WTC11 (cell line): ENCODE measurements around the gene NAT8L. TPM values are rescaled to one million over a fixed set of nuclear protein-coding genes. Genes with fewer than 3 reads are reported as not detected.

Experiments used
- ATAC-seq: fragments of 200-7000 bp; cut with Tn5 transposase; 2 replicates; pipeline ENCODE4 v1.10.0; 2021; ENCODE audit warnings: mild to moderate bottlenecking, moderate library complexity
- CTCF ChIA-PET: fragments of 300-600 bp; sonication (Branson Sonifier 250); formaldehyde crosslinking; loops from one replicate; lab custom pipeline; 2021; ENCODE audit warnings: antibody characterized with exemption; lab: Charles Lee
- POLR2A ChIA-PET: fragments of 350-600 bp; sonication (Branson Sonifier 250); formaldehyde crosslinking; loops from one replicate; lab custom pipeline; 2021; ENCODE audit warnings: antibody characterized with exemption; lab: Charles Lee
- DNase-seq: peaks from one replicate; pipeline ENCODE4 v3.0.0; 2021; ENCODE audit warnings: low spot score
- H3K27ac Mint-ChIP-seq: 2 replicates; pipeline ENCODE4 v1.8.0; 2021; ENCODE audit warnings: mixed read lengths
- H3K27me3 Mint-ChIP-seq: 2 replicates; pipeline ENCODE4 v1.8.0; 2021; ENCODE audit warnings: low read depth, mild to moderate bottlenecking, moderate library complexity, mixed read lengths
- H3K36me3 Mint-ChIP-seq: 2 replicates; pipeline ENCODE4 v1.8.0; 2021; ENCODE audit warnings: mixed read lengths
- H3K4me1 Mint-ChIP-seq: 2 replicates; pipeline ENCODE4 v1.8.0; 2022; ENCODE audit warnings: mixed read lengths
- H3K4me3 Mint-ChIP-seq: 2 replicates; pipeline ENCODE4 v1.8.0; 2021; ENCODE audit warnings: mild to moderate bottlenecking, moderate library complexity, mixed read lengths
- H3K9me3 Mint-ChIP-seq: 2 replicates; pipeline ENCODE4 v1.8.0; 2021; ENCODE audit warnings: mixed read lengths
- CREM ChIP-seq: sonication (generic); formaldehyde crosslinking; IDR thresholded peaks from 2 replicates; pipeline ENCODE4 v1.8.1; 2022; ENCODE audit warnings: mild to moderate bottlenecking, missing genetic modification reagents, moderate library complexity
- ELF4 ChIP-seq: sonication (generic); formaldehyde crosslinking; IDR thresholded peaks from 2 replicates; pipeline ENCODE4 v1.8.1; 2022; ENCODE audit warnings: low read depth, mild to moderate bottlenecking, moderate library complexity, missing genetic modification reagents
- ESRRA ChIP-seq: sonication (generic); formaldehyde crosslinking; IDR thresholded peaks from 2 replicates; pipeline ENCODE4 v1.8.1; 2022; ENCODE audit warnings: mild to moderate bottlenecking, missing genetic modification reagents, borderline replicate concordance
- ETV6 ChIP-seq: sonication (generic); formaldehyde crosslinking; IDR thresholded peaks from 2 replicates; pipeline ENCODE4 v1.8.1; 2022; ENCODE audit warnings: mild to moderate bottlenecking, missing genetic modification reagents
- FOXJ3 ChIP-seq: sonication (generic); formaldehyde crosslinking; IDR thresholded peaks from 2 replicates; pipeline ENCODE4 v1.9.0; 2021; ENCODE audit warnings: missing genetic modification reagents, mild to moderate bottlenecking, borderline replicate concordance
- GTF2I ChIP-seq: fragments of 250-450 bp; sonication (Bioruptor Pico); conservative IDR thresholded peaks from 2 replicates; pipeline ENCODE4 v1.4.0; 2021; ENCODE audit warnings: mild to moderate bottlenecking
- HMGA2 ChIP-seq: fragments of 250-450 bp; sonication (Bioruptor Pico); IDR thresholded peaks from 2 replicates; pipeline ENCODE4 v1.4.0; 2021; ENCODE audit warnings: mild to moderate bottlenecking, moderate library complexity
- IRF2 ChIP-seq: sonication (generic); formaldehyde crosslinking; IDR thresholded peaks from 2 replicates; pipeline ENCODE4 v1.8.0; 2022; ENCODE audit warnings: low read depth, missing genetic modification reagents, borderline replicate concordance
- JAZF1 ChIP-seq: fragments of 250-450 bp; sonication (Bioruptor Pico); IDR thresholded peaks from 2 replicates; pipeline ENCODE4 v1.9.0; 2021; ENCODE audit warnings: moderate library complexity, mild to moderate bottlenecking, inconsistent platforms
- JUN ChIP-seq: sonication (generic); formaldehyde crosslinking; IDR thresholded peaks from 2 replicates; pipeline ENCODE4 v1.8.0; 2023; ENCODE audit warnings: mild to moderate bottlenecking, missing genetic modification reagents
- NR1H2 ChIP-seq: sonication (generic); formaldehyde crosslinking; IDR thresholded peaks from 2 replicates; pipeline ENCODE4 v1.9.0; 2021; ENCODE audit warnings: mild to moderate bottlenecking, moderate library complexity, missing genetic modification reagents
- NR2C2 ChIP-seq: sonication (generic); formaldehyde crosslinking; IDR thresholded peaks from 2 replicates; pipeline ENCODE4 v1.8.0; 2022; ENCODE audit warnings: mild to moderate bottlenecking, missing genetic modification reagents
- TEAD1 ChIP-seq: sonication (generic); formaldehyde crosslinking; IDR thresholded peaks from 2 replicates; pipeline ENCODE4 v1.8.0; 2022; ENCODE audit warnings: mild to moderate bottlenecking, missing genetic modification reagents
- TP53 ChIP-seq: sonication (generic); formaldehyde crosslinking; IDR thresholded peaks from 2 replicates; pipeline ENCODE4 v1.8.1; 2023; ENCODE audit warnings: mild to moderate bottlenecking, missing genetic modification reagents
- ZNF138 ChIP-seq: sonication (generic); formaldehyde crosslinking; conservative IDR thresholded peaks from 2 replicates; pipeline ENCODE4 v1.8.1; 2022; ENCODE audit warnings: mild to moderate bottlenecking, moderate library complexity, missing genetic modification reagents
- ZNF317 ChIP-seq: sonication (generic); formaldehyde crosslinking; IDR thresholded peaks from 2 replicates; pipeline ENCODE4 v1.8.1; 2023; ENCODE audit warnings: low read depth, mild to moderate bottlenecking, moderate library complexity, missing genetic modification reagents, borderline replicate concordance
- ZNF396 ChIP-seq: fragments of 250-450 bp; sonication (Bioruptor Pico); IDR thresholded peaks from 2 replicates; pipeline ENCODE4 v1.8.0; 2021; ENCODE audit warnings: mild to moderate bottlenecking, moderate library complexity, borderline replicate concordance
- ZNF671 ChIP-seq: fragments of 250-450 bp; sonication (Bioruptor Pico); IDR thresholded peaks from 2 replicates; pipeline ENCODE4 v1.8.0; 2021; ENCODE audit warnings: mild to moderate bottlenecking
- total RNA-seq: library from RNA; stranded (reverse); gene quantifications from 3 replicates; pipeline ENCODE4 v1.2.3, GENCODE V29; 2021
- TF ChIP-seq, protein P1 (sequence below): sonication (generic); formaldehyde crosslinking; conservative IDR thresholded peaks from 2 replicates; pipeline ENCODE4 v1.8.1; 2023; ENCODE audit warnings: mild to moderate bottlenecking, low read depth, missing genetic modification reagents, moderate library complexity
- TF ChIP-seq, protein P2 (sequence below): sonication (generic); formaldehyde crosslinking; IDR thresholded peaks from 2 replicates; pipeline ENCODE4 v1.8.1; 2023; ENCODE audit warnings: mild to moderate bottlenecking, missing genetic modification reagents, moderate library complexity
- TF ChIP-seq, protein P3 (sequence below): sonication (generic); formaldehyde crosslinking; IDR thresholded peaks from 2 replicates; pipeline ENCODE4 v1.8.1; 2022; ENCODE audit warnings: mild to moderate bottlenecking, moderate library complexity, missing genetic modification reagents
- TF ChIP-seq, protein P4 (sequence below): sonication (generic); formaldehyde crosslinking; IDR thresholded peaks from 2 replicates; pipeline ENCODE4 v1.8.0; 2023; ENCODE audit warnings: mild to moderate bottlenecking, missing genetic modification reagents

Gene NAT8L
- total RNA-seq, 1 experiment from 2014 or later, result 20.0 TPM

DNA sequence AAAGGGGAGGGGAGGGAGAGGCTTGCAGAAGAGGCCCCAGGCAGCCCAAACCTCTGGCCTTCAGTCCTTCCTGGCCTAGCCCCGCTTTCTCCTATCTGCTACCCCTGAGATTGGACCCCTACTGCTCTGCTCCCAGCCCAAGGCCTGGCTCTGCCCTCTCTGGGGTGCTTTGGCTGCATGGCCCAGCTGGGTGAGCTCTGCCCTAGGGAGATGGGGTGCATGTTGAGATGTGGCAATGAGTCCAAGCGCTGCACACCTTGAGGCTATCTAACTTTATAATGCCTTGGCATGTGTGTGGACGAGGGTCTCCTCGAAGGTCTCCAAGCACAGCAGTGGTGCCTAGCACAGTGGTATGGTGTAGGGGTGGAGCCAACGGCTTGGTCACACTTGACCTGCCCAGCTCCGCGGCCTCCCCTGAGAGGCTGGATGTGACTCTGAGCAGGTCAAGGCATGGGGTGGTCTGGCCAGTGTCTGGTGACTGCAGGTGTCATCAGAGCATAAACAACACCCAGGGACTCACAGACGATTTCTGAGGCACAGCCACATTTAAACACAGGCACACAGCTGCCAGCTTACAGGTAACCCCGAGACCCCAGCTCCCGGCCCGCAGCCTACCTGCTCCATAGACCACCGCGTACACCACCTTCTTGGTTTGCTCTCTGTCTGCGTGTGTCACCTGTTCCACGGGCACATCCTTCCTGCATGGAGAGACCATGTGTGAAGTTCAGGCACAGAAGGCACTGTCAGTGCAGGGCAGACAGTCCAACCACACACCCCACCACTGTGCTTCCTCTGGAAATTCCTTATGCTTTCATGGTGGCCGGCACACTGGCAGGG, 36.3 kb downstream of the NAT8L start (continued):
- TF ChIP-seq, protein P1, sequence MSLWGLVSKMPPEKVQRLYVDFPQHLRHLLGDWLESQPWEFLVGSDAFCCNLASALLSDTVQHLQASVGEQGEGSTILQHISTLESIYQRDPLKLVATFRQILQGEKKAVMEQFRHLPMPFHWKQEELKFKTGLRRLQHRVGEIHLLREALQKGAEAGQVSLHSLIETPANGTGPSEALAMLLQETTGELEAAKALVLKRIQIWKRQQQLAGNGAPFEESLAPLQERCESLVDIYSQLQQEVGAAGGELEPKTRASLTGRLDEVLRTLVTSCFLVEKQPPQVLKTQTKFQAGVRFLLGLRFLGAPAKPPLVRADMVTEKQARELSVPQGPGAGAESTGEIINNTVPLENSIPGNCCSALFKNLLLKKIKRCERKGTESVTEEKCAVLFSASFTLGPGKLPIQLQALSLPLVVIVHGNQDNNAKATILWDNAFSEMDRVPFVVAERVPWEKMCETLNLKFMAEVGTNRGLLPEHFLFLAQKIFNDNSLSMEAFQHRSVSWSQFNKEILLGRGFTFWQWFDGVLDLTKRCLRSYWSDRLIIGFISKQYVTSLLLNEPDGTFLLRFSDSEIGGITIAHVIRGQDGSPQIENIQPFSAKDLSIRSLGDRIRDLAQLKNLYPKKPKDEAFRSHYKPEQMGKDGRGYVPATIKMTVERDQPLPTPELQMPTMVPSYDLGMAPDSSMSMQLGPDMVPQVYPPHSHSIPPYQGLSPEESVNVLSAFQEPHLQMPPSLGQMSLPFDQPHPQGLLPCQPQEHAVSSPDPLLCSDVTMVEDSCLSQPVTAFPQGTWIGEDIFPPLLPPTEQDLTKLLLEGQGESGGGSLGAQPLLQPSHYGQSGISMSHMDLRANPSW, result no peak
- TF ChIP-seq ESRRA (CRISPR knock-in tag) (no peak), FOXJ3 (CRISPR knock-in tag) (no peak)
- TF ChIP-seq, protein P2, sequence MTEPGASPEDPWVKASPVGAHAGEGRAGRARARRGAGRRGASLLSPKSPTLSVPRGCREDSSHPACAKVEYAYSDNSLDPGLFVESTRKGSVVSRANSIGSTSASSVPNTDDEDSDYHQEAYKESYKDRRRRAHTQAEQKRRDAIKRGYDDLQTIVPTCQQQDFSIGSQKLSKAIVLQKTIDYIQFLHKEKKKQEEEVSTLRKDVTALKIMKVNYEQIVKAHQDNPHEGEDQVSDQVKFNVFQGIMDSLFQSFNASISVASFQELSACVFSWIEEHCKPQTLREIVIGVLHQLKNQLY (CRISPR knock-in tag), result no peak

DNA sequence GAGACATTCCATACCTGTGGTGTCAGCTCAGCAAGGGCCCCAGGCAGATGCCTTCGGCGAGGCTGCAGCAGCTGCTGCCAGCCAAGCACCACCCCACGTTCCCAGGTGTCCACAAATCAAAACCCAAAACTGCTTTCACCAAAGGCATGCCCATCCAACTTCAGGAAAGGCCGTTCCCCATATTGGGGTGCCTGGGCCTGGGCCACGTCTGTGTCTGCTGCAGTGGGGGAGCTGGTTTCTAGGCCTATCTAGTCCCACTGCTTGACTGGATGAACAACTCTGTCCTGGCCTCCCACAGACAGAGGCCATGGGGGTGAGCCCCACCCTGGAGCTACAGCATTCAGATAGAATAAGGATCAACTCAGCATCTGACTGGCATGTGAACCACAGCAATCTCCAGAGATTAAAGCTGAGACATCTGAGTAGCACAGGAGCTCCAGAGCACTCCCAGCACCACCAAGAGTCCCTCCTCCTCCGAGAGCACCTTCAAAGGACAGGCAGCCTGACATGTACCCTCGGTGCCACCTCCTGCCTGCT, 37.0 kb downstream of the NAT8L start:
- DNase-seq (no peak), ATAC-seq (no peak)
- H3K36me3 Mint-ChIP-seq, result peaks cover 7% of the 10 kb centered on the region
- TF ChIP-seq ZNF671 (CRISPR knock-in tag) (no peak), HMGA2 (no peak), TP53 (CRISPR knock-in tag) (no peak), ETV6 (CRISPR knock-in tag) (no peak), ZNF138 (CRISPR knock-in tag) (no peak), JAZF1 (CRISPR knock-in tag) (no peak), NR2C2 (CRISPR knock-in tag) (no peak), JUN (CRISPR knock-in tag) (no peak), GTF2I (no peak), IRF2 (CRISPR knock-in tag) (no peak), CREM (CRISPR knock-in tag) (no peak), TEAD1 (CRISPR knock-in tag) (no peak), ELF4 (CRISPR knock-in tag) (no peak), ZNF317 (no peak), NR1H2 (CRISPR knock-in tag) (no peak), ZNF396 (CRISPR knock-in tag) (no peak)
- TF ChIP-seq, protein P3, sequence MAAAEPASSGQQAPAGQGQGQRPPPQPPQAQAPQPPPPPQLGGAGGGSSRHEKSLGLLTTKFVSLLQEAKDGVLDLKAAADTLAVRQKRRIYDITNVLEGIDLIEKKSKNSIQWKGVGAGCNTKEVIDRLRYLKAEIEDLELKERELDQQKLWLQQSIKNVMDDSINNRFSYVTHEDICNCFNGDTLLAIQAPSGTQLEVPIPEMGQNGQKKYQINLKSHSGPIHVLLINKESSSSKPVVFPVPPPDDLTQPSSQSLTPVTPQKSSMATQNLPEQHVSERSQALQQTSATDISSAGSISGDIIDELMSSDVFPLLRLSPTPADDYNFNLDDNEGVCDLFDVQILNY (CRISPR knock-in tag), result no peak
- TF ChIP-seq, protein P4, sequence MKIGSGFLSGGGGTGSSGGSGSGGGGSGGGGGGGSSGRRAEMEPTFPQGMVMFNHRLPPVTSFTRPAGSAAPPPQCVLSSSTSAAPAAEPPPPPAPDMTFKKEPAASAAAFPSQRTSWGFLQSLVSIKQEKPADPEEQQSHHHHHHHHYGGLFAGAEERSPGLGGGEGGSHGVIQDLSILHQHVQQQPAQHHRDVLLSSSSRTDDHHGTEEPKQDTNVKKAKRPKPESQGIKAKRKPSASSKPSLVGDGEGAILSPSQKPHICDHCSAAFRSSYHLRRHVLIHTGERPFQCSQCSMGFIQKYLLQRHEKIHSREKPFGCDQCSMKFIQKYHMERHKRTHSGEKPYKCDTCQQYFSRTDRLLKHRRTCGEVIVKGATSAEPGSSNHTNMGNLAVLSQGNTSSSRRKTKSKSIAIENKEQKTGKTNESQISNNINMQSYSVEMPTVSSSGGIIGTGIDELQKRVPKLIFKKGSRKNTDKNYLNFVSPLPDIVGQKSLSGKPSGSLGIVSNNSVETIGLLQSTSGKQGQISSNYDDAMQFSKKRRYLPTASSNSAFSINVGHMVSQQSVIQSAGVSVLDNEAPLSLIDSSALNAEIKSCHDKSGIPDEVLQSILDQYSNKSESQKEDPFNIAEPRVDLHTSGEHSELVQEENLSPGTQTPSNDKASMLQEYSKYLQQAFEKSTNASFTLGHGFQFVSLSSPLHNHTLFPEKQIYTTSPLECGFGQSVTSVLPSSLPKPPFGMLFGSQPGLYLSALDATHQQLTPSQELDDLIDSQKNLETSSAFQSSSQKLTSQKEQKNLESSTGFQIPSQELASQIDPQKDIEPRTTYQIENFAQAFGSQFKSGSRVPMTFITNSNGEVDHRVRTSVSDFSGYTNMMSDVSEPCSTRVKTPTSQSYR (CRISPR knock-in tag), result no peak
- TF ChIP-seq, protein P2 (CRISPR knock-in tag), result no peak
- CTCF ChIA-PET, result no interaction called here
- POLR2A ChIA-PET, result interaction anchor here (0.9 kb wide), 1 partner anchor 11 kb away, joined by 3 read pairs; no protein-coding TSS in a partner anchor
- peaks cover 9% of the 10 kb centered on the region; the same call in 1 of the 2 replicates for H3K27me3 Mint-ChIP-seq
- H3K9me3 Mint-ChIP-seq, result peaks cover 9% of the 10 kb centered on the region
- no peak overlapping the region for H3K4me3 Mint-ChIP-seq
- no peak overlapping the region for H3K27ac Mint-ChIP-seq
- H3K4me1 Mint-ChIP-seq, result no peaks in the 10 kb centered on the region
